HG03558 (cell line): ENCODE results near the gene HNRNPF.
"Not testable (repeated sequence)": the region's sequence is repeated elsewhere in the genome, so short reads cannot be mapped to it uniquely, and the experiment has no call there.

Experiments
- ATAC-seq: cut with Tn5 transposase; IDR thresholded peaks from one replicate; pipeline ENCODE4 v1.9.1; 2021; ENCODE audit warnings: moderate number of reproducible peaks; ENCODE audit not compliant: unreplicated experiment; ENCODE audit errors: extremely low read depth

Gene HNRNPF

GRCh38 chr10:43399320-43400310 lies 9.4 kb downstream of the HNRNPF start:
- no peak for ATAC-seq

GRCh38 chr10:43398939-43399319 lies 10.1 kb downstream of the HNRNPF start:
- no peak for ATAC-seq

- ATAC-seq, result peak; percentile 60
Measured at GRCh38 chr10:43396928-43397624, 11.9 kb downstream of the HNRNPF start.

GRCh38 chr10:43396061-43396927 lies 12.7 kb downstream of the HNRNPF start:
- ATAC-seq, result peak; percentile 21

- no peak for ATAC-seq
Measured at GRCh38 chr10:43395571-43396060, 13.4 kb downstream of the HNRNPF start.

GRCh38 chr10:43394868-43395267 lies 14.1 kb downstream of the HNRNPF start:
- ATAC-seq, result no peak

- ATAC-seq, result no peak
Measured at GRCh38 chr10:43393606-43394360, 15.2 kb downstream of the HNRNPF start.

- not testable (repeated sequence) for ATAC-seq
Measured at GRCh38 chr10:43393186-43393585, 15.8 kb downstream of the HNRNPF start.

- no peak for ATAC-seq
Measured at GRCh38 chr10:43392748-43393147, 16.2 kb downstream of the HNRNPF start.

GRCh38 chr10:43391496-43391895 lies 17.5 kb downstream of the HNRNPF start:
- ATAC-seq, result no peak

- no peak for ATAC-seq
Measured at GRCh38 chr10:43390759-43391158, 18.2 kb downstream of the HNRNPF start.

- ATAC-seq, result no peak
Measured at GRCh38 chr10:43390333-43390732, 18.7 kb downstream of the HNRNPF start.

GRCh38 chr10:43389867-43390266 lies 19.1 kb downstream of the HNRNPF start:
- ATAC-seq, result no peak

- no peak for ATAC-seq
Measured at GRCh38 chr10:43387678-43388032, 21.3 kb downstream of the HNRNPF start.

GRCh38 chr10:43386981-43387677 lies 21.9 kb downstream of the HNRNPF start:
- no peak for ATAC-seq

- no peak for ATAC-seq
Measured at GRCh38 chr10:43386549-43386948, 22.4 kb downstream of the HNRNPF start.

- no peak for ATAC-seq
Measured at GRCh38 chr10:43385412-43386004, 23.5 kb downstream of the HNRNPF start.
